OCI-LY1 (cell line): ENCODE data around the gene DYNC2H1.
"Not testable (repeated sequence)": the region's sequence is repeated elsewhere in the genome, so short reads cannot be mapped to it uniquely, and the experiment has no call there.

ENCODE experiments used
- H2AFZ ChIP-seq: fragments of 200-600 bp; sonication (generic), shearing (Covaris generic); 2 replicates; pipeline ENCODE4 v1.6.0; 2014; ENCODE audit warnings: antibody characterized with exemption, mild to moderate bottlenecking, low read length
- H3F3A ChIP-seq: fragments of 200-600 bp; sonication (generic), shearing (Covaris generic); 2 replicates; pipeline ENCODE4 v1.6.0; 2014; ENCODE audit warnings: mild to moderate bottlenecking, antibody characterized with exemption, low read length, moderate library complexity; ENCODE audit not compliant: insufficient read depth
- H3K27ac ChIP-seq: fragments of 200-600 bp; sonication (generic); 2 replicates; pipeline ENCODE4 v1.5.1; 2014; ENCODE audit warnings: low read length, mixed run types, mild to moderate bottlenecking, low read depth; ENCODE audit not compliant: poor library complexity, severe bottlenecking
- H3K27me3 ChIP-seq: fragments of 200-600 bp; sonication (generic); 2 replicates; pipeline ENCODE4 v1.6.0; 2014; ENCODE audit warnings: antibody characterized with exemption, mild to moderate bottlenecking, low read length, moderate library complexity; ENCODE audit not compliant: insufficient read depth
- H3K36me3 ChIP-seq: fragments of 200-600 bp; sonication (generic); 2 replicates; pipeline ENCODE4 v1.6.1; 2014; ENCODE audit warnings: mild to moderate bottlenecking, antibody characterized with exemption, low read length, moderate library complexity, mixed read lengths; ENCODE audit not compliant: insufficient read depth
- H3K4me1 ChIP-seq: fragments of 200-600 bp; sonication (generic); 2 replicates; pipeline ENCODE4 v1.5.1; 2014; ENCODE audit warnings: mild to moderate bottlenecking, low read length, moderate library complexity; ENCODE audit not compliant: insufficient read depth, severe bottlenecking
- H3K4me2 ChIP-seq: fragments of 200-600 bp; sonication (generic), shearing (Covaris generic); 2 replicates; pipeline ENCODE4 v1.6.1; 2014; ENCODE audit warnings: low read length
- H3K4me3 ChIP-seq: fragments of 200-600 bp; sonication (generic); 2 replicates; pipeline ENCODE4 v1.5.1; 2014; ENCODE audit warnings: low read length, low read depth, mild to moderate bottlenecking, mixed read lengths; ENCODE audit not compliant: poor library complexity, severe bottlenecking
- H3K79me2 ChIP-seq: fragments of 200-600 bp; shearing (Covaris generic); 2 replicates; pipeline ENCODE4 v1.6.1; 2016; ENCODE audit warnings: mixed run types, low read length, mixed read lengths; ENCODE audit not compliant: insufficient read depth
- H3K9ac ChIP-seq: fragments of 200-600 bp; sonication (generic), shearing (Covaris generic); 2 replicates; pipeline ENCODE4 v1.6.1; 2014; ENCODE audit warnings: mild to moderate bottlenecking, low read length, mixed read lengths
- H3K9me2 ChIP-seq: fragments of 200-600 bp; sonication (generic), shearing (Covaris generic); 2 replicates; pipeline ENCODE4 v1.6.1; 2014; ENCODE audit warnings: low read depth, mild to moderate bottlenecking, low read length, mixed read lengths
- H3K9me3 ChIP-seq: fragments of 200-600 bp; shearing (Covaris generic); 2 replicates; pipeline ENCODE4 v1.6.1; 2014; ENCODE audit warnings: low read length, mixed read lengths
- H4K20me1 ChIP-seq: fragments of 200-600 bp; sonication (generic), shearing (Covaris generic); 2 replicates; pipeline ENCODE4 v1.6.0; 2016; ENCODE audit warnings: mild to moderate bottlenecking, low read length; ENCODE audit not compliant: insufficient read depth
- CTCF ChIP-seq: fragments of 200-600 bp; sonication (generic), shearing (Covaris generic); IDR thresholded peaks from 2 replicates; pipeline ENCODE4 v1.5.1; 2017; ENCODE audit warnings: mild to moderate bottlenecking, antibody characterized with exemption, low read length, moderate library complexity, mixed read lengths
- EZH2 ChIP-seq: fragments of 200-600 bp; sonication (generic), shearing (Covaris generic); IDR thresholded peaks from 2 replicates; pipeline ENCODE4 v1.8.0; 2017; ENCODE audit warnings: borderline replicate concordance, mixed run types, mild to moderate bottlenecking, antibody characterized with exemption, low read length, moderate library complexity, mixed read lengths

Gene DYNC2H1

GRCh38 chr11:103370076-103370475 is 260.9 kb downstream of the DYNC2H1 start:
- H3K4me1 ChIP-seq, result no peaks in the 10 kb centered on the region
- no peak overlapping the region for H3K4me2 ChIP-seq
- no peaks in the 10 kb centered on the region for H4K20me1 ChIP-seq
- H2AFZ ChIP-seq, result no peak overlapping the region
- no peaks in the 10 kb centered on the region for H3K9me3 ChIP-seq
- H3K4me3 ChIP-seq, result no peak overlapping the region
- H3K36me3 ChIP-seq, result no peaks in the 10 kb centered on the region
- H3K9ac ChIP-seq, result no peak overlapping the region
- no peak overlapping the region for H3K27ac ChIP-seq
- no peaks in the 10 kb centered on the region for H3K9me2 ChIP-seq
- H3K27me3 ChIP-seq, result no peaks in the 10 kb centered on the region
- H3F3A ChIP-seq, result no peaks in the 10 kb centered on the region
- no peaks in the 10 kb centered on the region for H3K79me2 ChIP-seq
- TF ChIP-seq CTCF, result no peak

- Histone ChIP-seq H3K36me3 (no peaks in the 10 kb centered on the region), H3K9me3 (no peaks in the 10 kb centered on the region), H3K9ac (no peak overlapping the region), H3K27me3 (no peaks in the 10 kb centered on the region), H3K9me2 (no peaks in the 10 kb centered on the region), H3K4me2 (no peak overlapping the region), H2AFZ (no peak overlapping the region), H3K4me3 (no peak overlapping the region), H3K79me2 (no peaks in the 10 kb centered on the region), H4K20me1 (no peaks in the 10 kb centered on the region), H3K4me1 (no peaks in the 10 kb centered on the region), H3F3A (no peaks in the 10 kb centered on the region), H3K27ac (no peak overlapping the region)
- TF ChIP-seq CTCF, result no peak
- TF ChIP-seq EZH2, result no peak
These were observed 263.7 kb downstream of the DYNC2H1 start for GRCh38 chr11:103372906-103373305.

DNA sequence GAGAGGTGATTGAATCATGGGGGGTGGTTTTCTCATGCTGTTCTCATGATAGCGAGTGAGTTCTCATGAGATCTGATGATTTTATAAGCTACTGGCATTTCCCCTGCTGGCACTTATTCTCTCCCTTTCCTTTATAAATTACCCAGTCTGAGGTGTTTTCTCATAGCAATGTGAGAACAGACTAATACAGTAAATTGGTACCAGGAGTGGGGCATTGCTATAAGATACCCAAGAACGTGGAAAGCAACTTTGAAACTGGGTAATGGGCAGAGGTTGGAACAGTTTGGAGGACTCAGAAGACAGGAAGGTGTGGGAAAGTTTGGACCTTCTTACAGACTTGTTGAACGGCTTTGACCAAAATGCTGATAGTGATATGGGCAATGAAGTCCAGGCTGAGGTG is 265.0 kb downstream of the DYNC2H1 start:
- H3K36me3 ChIP-seq, H3K27ac ChIP-seq, H2AFZ ChIP-seq, H3K4me3 ChIP-seq, H3K4me1 ChIP-seq, H4K20me1 ChIP-seq, H3K9ac ChIP-seq, H3K79me2 ChIP-seq, H3K27me3 ChIP-seq, H3F3A ChIP-seq, H3K4me2 ChIP-seq, H3K9me3 ChIP-seq, H3K9me2 ChIP-seq: not testable (repeated sequence)

- H4K20me1 ChIP-seq, result no peaks in the 10 kb centered on the region
- H3K4me3 ChIP-seq, result no peak overlapping the region
- no peak overlapping the region for H3K27ac ChIP-seq
- H3K27me3 ChIP-seq, result no peaks in the 10 kb centered on the region
- H3K4me1 ChIP-seq, result no peaks in the 10 kb centered on the region
- no peaks in the 10 kb centered on the region for H3F3A ChIP-seq
- H3K79me2 ChIP-seq, result no peaks in the 10 kb centered on the region
- H3K9me3 ChIP-seq, result no peaks in the 10 kb centered on the region
- TF ChIP-seq CTCF (no peak), EZH2 (no peak)
- H3K9me2 ChIP-seq, result no peaks in the 10 kb centered on the region; the same call in 1 of the 2 replicates
- H3K4me2 ChIP-seq, result no peak overlapping the region
- H3K9ac ChIP-seq, result no peak overlapping the region
- no peak overlapping the region for H2AFZ ChIP-seq
- no peaks in the 10 kb centered on the region for H3K36me3 ChIP-seq
These were observed 269.7 kb downstream of the DYNC2H1 start for GRCh38 chr11:103378931-103379330.
